ENCODE data around the gene LRMDA. TPM values are rescaled to one million over a fixed set of nuclear protein-coding genes. Genes with fewer than 3 reads are reported as not detected.
A peak's percentile ranks its signal among the peaks of the same experiment; 100 is the strongest.
"Not testable (repeated sequence)": the region's sequence is repeated elsewhere in the genome, so short reads cannot be mapped to it uniquely, and the experiment has no call there.

LRMDA gene
- polyA plus RNA-seq, 3 donors = 39.8 to 59.6 (median 56.4) TPM

DNA sequence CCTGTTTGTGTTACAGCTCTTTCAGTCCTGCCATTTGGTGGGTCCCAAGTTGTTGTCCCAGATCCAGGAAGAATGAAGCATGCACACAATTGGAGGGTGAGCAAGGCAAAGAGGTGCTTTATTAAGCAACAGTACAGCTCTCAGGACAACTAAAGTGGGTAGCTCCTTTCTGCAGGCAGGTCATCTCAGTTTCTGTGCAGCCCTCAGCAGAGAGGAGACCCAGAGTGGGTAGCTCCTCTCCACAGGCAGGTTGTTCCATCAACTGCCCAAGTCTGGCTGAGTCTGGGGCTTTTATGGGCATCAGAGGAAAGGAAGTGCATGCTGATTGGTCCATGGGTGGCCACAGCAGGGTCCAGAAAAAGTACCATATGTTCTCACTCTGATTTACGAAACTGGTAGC, 624.5 kb downstream of the LRMDA start:
- Histone ChIP-seq H3K79me2 (ENCODE audit: insufficient read depth, low read length) (no peaks in the 10 kb centered on the region), H3K36me3 (replicated peaks in 1 of 2; ENCODE audit: control insufficient read depth in 1 of 2, insufficient read depth in 2 of 2, low read length in 2 of 2) (peaks cover 8 to 84% of the 10 kb centered on the region in 2 donors), H3K4me3 (replicated peaks in 1 of 3; ENCODE audit: low read depth in 2 of 3, low read length in 3 of 3) (no peak overlapping the region), H4K20me1 (ENCODE audit: insufficient read depth, low read length) (no peaks in the 10 kb centered on the region), H3K27me3 (ENCODE audit: control insufficient read depth in 2 of 2, insufficient read depth in 2 of 2, low read length in 2 of 2) (no peaks in the 10 kb centered on the region), H3K27ac (ENCODE audit: low read depth in 1 of 2, low read length in 2 of 2) (no peak overlapping the region), H2AFZ (ENCODE audit: insufficient read depth, low read depth, low read length, poor library complexity, severe bottlenecking) (no peak overlapping the region), H3K4me1 (ENCODE audit: control insufficient read depth in 1 of 2, insufficient read depth in 2 of 2, low read length in 2 of 2) (no peaks in the 10 kb centered on the region), H3K4me2 (replicated peaks; ENCODE audit: extremely low read depth, low read length, poor library complexity, severe bottlenecking) (no peak overlapping the region), H3K9me3 (replicated peaks in 1 of 2; ENCODE audit: control insufficient read depth in 1 of 2, insufficient read depth in 1 of 2, low read length in 2 of 2) (peaks cover 21 to 25% of the 10 kb centered on the region in 2 donors), H3K9ac (ENCODE audit: insufficient read depth, low read length, poor library complexity, severe bottlenecking) (no peak overlapping the region)
- TF ChIP-seq, protein P1, sequence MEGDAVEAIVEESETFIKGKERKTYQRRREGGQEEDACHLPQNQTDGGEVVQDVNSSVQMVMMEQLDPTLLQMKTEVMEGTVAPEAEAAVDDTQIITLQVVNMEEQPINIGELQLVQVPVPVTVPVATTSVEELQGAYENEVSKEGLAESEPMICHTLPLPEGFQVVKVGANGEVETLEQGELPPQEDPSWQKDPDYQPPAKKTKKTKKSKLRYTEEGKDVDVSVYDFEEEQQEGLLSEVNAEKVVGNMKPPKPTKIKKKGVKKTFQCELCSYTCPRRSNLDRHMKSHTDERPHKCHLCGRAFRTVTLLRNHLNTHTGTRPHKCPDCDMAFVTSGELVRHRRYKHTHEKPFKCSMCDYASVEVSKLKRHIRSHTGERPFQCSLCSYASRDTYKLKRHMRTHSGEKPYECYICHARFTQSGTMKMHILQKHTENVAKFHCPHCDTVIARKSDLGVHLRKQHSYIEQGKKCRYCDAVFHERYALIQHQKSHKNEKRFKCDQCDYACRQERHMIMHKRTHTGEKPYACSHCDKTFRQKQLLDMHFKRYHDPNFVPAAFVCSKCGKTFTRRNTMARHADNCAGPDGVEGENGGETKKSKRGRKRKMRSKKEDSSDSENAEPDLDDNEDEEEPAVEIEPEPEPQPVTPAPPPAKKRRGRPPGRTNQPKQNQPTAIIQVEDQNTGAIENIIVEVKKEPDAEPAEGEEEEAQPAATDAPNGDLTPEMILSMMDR (IDR thresholded peaks at IDR 0.05) = no peak
- DNase-seq = no peak
- intact Hi-C loops (cut with micrococcal nuclease) = no loop called here
- Mint-ChIP-seq H3K4me3 (no peak overlapping the region), H3K4me1 (no peaks in the 10 kb centered on the region), H3K27me3 (ENCODE audit: low read depth in 3 of 3) (no peaks in the 10 kb centered on the region), H3K9me3 (peaks cover 13 to 31% (median 22%) of the 10 kb centered on the region in 7 donors), H3K27ac (peak overlapping the region in 1 of 7 donors; percentile 17), H3K36me3 (peaks cover 48 to 67% of the 10 kb centered on the region in 2 donors)
- 100% methylated on average over 1 of the region's 1 CpG for WGBS (ENCODE audit: insufficient coverage)

DNA sequence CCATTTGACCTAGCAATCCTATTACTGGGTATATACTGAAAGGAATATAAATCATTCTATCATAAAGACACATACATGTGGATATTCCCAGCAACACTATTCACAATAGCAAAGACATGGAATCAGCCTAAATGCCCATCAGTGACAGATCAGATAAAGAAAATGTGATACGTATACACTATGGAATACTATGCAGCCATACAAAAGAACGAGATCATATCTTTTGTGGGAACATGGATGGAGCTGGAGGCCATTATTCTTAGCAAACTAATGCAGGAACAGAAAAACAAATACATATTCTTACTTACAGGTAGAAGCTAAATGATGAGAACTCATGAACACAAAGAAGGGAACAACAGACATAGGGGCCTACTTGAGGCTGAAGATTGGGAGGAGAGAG, 629.6 kb downstream of the LRMDA start:
- intact Hi-C loops (cut with micrococcal nuclease); H3K27ac ChIP-seq (ENCODE audit: low read depth in 1 of 2, low read length in 2 of 2); H3K4me3 Mint-ChIP-seq; H3K9me3 ChIP-seq (replicated peaks in 1 of 2; ENCODE audit: control insufficient read depth in 1 of 2, insufficient read depth in 1 of 2, low read length in 2 of 2); H3K9ac ChIP-seq (ENCODE audit: insufficient read depth, low read length, poor library complexity, severe bottlenecking); H3K4me1 Mint-ChIP-seq; H3K79me2 ChIP-seq (ENCODE audit: insufficient read depth, low read length); H2AFZ ChIP-seq (ENCODE audit: insufficient read depth, low read depth, low read length, poor library complexity, severe bottlenecking); H3K27me3 ChIP-seq (ENCODE audit: control insufficient read depth in 2 of 2, insufficient read depth in 2 of 2, low read length in 2 of 2); DNase-seq; H3K4me2 ChIP-seq (replicated peaks; ENCODE audit: extremely low read depth, low read length, poor library complexity, severe bottlenecking); H3K9me3 Mint-ChIP-seq; H4K20me1 ChIP-seq (ENCODE audit: insufficient read depth, low read length); H3K27me3 Mint-ChIP-seq (ENCODE audit: low read depth in 3 of 3); H3K4me1 ChIP-seq (ENCODE audit: control insufficient read depth in 1 of 2, insufficient read depth in 2 of 2, low read length in 2 of 2); H3K4me3 ChIP-seq (replicated peaks in 1 of 3; ENCODE audit: low read depth in 2 of 3, low read length in 3 of 3): not testable (repeated sequence)
- peak overlapping the region in 1 of 7 donors; percentile 85 for H3K27ac Mint-ChIP-seq
- peaks cover 43 to 57% of the 10 kb centered on the region in 2 donors for H3K36me3 Mint-ChIP-seq
- no CpG with 5 or more reads among the region's 2 CpGs for WGBS (ENCODE audit: insufficient coverage)
- H3K36me3 ChIP-seq (replicated peaks in 1 of 2; ENCODE audit: control insufficient read depth in 1 of 2, insufficient read depth in 2 of 2, low read length in 2 of 2) = peaks cover 13 to 63% of the 10 kb centered on the region in 2 donors

Data from CD14-positive monocyte (primary cell).